Activated CD4-positive, alpha-beta T cell treated with anti-CD3 and anti-CD28 coated beads for 36 hours (primary cell): ENCODE data around the gene ZKSCAN1. TPM values are rescaled to one million over a fixed set of nuclear protein-coding genes. Genes with fewer than 3 reads are reported as not detected.
A peak's percentile ranks its signal among the peaks of the same experiment; 100 is the strongest.
"Not testable (repeated sequence)": the region's sequence is repeated elsewhere in the genome, so short reads cannot be mapped to it uniquely, and the experiment has no call there.

Experiments
- ATAC-seq: fragments of 200-7000 bp; cut with Tn5 transposase; one replicate; pipeline ENCODE4 v1.10.0; 2021; ENCODE audit warnings: mild to moderate bottlenecking, moderate library complexity
- CTCF ChIA-PET: fragments of 350-600 bp; sonication (Branson Sonifier 250); formaldehyde crosslinking; loops from one replicate; lab custom pipeline; 2021; ENCODE audit warnings: antibody characterized with exemption; lab: Charles Lee
- POLR2A ChIA-PET: fragments of 350-600 bp; sonication (Branson Sonifier 250); formaldehyde crosslinking; loops from one replicate; lab custom pipeline; 2021; ENCODE audit warnings: antibody characterized with exemption, inconsistent platforms; lab: Charles Lee
- DNase-seq: peaks from one replicate; pipeline ENCODE4 v3.0.0-alpha.2; 2020
- H3K27ac Mint-ChIP-seq: one replicate; pipeline ENCODE4 v1.8.0; 2021; ENCODE audit warnings: mixed read lengths
- H3K27me3 Mint-ChIP-seq: one replicate; pipeline ENCODE4 v1.8.0; 2021; ENCODE audit warnings: mixed read lengths
- H3K36me3 Mint-ChIP-seq: one replicate; pipeline ENCODE4 v1.8.0; 2021; ENCODE audit warnings: low read depth, mixed read lengths
- H3K4me1 Mint-ChIP-seq: one replicate; pipeline ENCODE4 v1.8.0; 2021; ENCODE audit warnings: mixed read lengths
- H3K4me3 Mint-ChIP-seq: one replicate; pipeline ENCODE4 v1.8.0; 2021; ENCODE audit warnings: mild to moderate bottlenecking, moderate library complexity, mixed read lengths
- H3K9me3 Mint-ChIP-seq: one replicate; pipeline ENCODE4 v1.8.0; 2021; ENCODE audit warnings: low read depth, mixed read lengths
- intact Hi-C, 2 experiments: fragments of 100-400 bp; cut with DNase I in 1 of 2; cut with micrococcal nuclease in 1 of 2; formaldehyde crosslinking; loops; one replicate each; pipeline versions ENCODE4 v1.14.2 to v1.15.1; 2022 to 2024; cut with DNase I, micrococcal nuclease
- total RNA-seq, 2 experiments: library from RNA; stranded (reverse); gene quantifications; one replicate each; pipeline ENCODE4 v1.2.3, GENCODE V29; 2021

ZKSCAN1 gene
- total RNA-seq, 2 experiments from 2014 or later = 45.2 to 62.9 TPM

- peak overlapping the region; percentile 31 for H3K4me3 Mint-ChIP-seq
- ATAC-seq, POLR2A ChIA-PET, H3K36me3 Mint-ChIP-seq, H3K27me3 Mint-ChIP-seq, intact Hi-C loops, H3K9me3 Mint-ChIP-seq, DNase-seq: not testable (repeated sequence)
- peaks cover 15% of the 10 kb centered on the region for H3K4me1 Mint-ChIP-seq
- CTCF ChIA-PET = interaction anchor here (0.7 to 1.6 kb wide), 5 partner anchors 37 to 609 kb away, joined by 3 to 4 read pairs (median 3); no protein-coding TSS in a partner anchor
- peak overlapping the region; percentile 21 for H3K27ac Mint-ChIP-seq
These were observed 34.3 kb upstream of the ZKSCAN1 start for GRCh38 chr7:99981066-99981465.

- Mint-ChIP-seq H3K27ac (no peak overlapping the region), H3K4me3 (no peak overlapping the region), H3K27me3 (no peaks in the 10 kb centered on the region), H3K36me3 (no peaks in the 10 kb centered on the region), H3K9me3 (no peaks in the 10 kb centered on the region), H3K4me1 (peaks cover 15% of the 10 kb centered on the region)
- ATAC-seq (no peak), DNase-seq (no peak)
- ChIA-PET CTCF (no interaction called here), POLR2A (no interaction called here)
- intact Hi-C loops = no loop called here
These were observed 30.8 kb upstream of the ZKSCAN1 start for GRCh38 chr7:99984593-99984992.

- H3K9me3 Mint-ChIP-seq, H3K4me3 Mint-ChIP-seq, H3K36me3 Mint-ChIP-seq, H3K4me1 Mint-ChIP-seq, ATAC-seq, H3K27me3 Mint-ChIP-seq, H3K27ac Mint-ChIP-seq, intact Hi-C loops, POLR2A ChIA-PET, DNase-seq: not testable (repeated sequence)
- CTCF ChIA-PET = interaction anchor here (0.6 to 5.7 kb wide), 3 partner anchors 73 to 148 kb away, joined by 3 to 50 read pairs (median 7); no protein-coding TSS in a partner anchor
These were observed 28.1 kb upstream of the ZKSCAN1 start for GRCh38 chr7:99987306-99987705.

GRCh38 chr7:99987846-99988245, 27.6 kb upstream of the ZKSCAN1 start:
- H3K27ac Mint-ChIP-seq = no peak overlapping the region
- POLR2A ChIA-PET = no interaction called here
- H3K4me3 Mint-ChIP-seq = no peak overlapping the region
- CTCF ChIA-PET = interaction anchor here (5.7 kb wide), 1 partner anchor 73 kb away, joined by 50 read pairs; no protein-coding TSS in a partner anchor
- no peak for DNase-seq
- no peaks in the 10 kb centered on the region for H3K36me3 Mint-ChIP-seq
- no peak for ATAC-seq
- intact Hi-C loops = no loop called here
- H3K4me1 Mint-ChIP-seq = no peaks in the 10 kb centered on the region
- peaks cover 7% of the 10 kb centered on the region for H3K27me3 Mint-ChIP-seq
- no peaks in the 10 kb centered on the region for H3K9me3 Mint-ChIP-seq

DNA sequence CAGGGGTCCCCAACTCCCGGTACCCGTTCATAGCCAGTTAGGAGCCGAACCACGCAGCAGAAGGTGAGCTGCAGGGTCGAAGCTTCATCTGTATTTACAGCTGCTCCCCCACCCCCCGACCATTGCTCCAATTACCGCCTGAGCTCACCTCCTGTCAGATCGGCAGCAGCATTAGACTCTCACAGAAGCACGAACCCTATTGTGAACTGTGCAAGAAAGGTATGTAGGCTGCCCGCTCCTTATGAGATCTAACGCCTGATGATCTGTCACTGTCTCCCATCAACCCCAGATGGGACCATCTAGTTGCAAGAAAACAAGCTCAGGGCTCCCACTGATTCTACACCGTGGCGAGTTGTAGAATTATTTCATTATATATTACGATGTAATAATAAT, 24.9 kb upstream of the ZKSCAN1 start:
- H3K9me3 Mint-ChIP-seq = no peaks in the 10 kb centered on the region

DNA sequence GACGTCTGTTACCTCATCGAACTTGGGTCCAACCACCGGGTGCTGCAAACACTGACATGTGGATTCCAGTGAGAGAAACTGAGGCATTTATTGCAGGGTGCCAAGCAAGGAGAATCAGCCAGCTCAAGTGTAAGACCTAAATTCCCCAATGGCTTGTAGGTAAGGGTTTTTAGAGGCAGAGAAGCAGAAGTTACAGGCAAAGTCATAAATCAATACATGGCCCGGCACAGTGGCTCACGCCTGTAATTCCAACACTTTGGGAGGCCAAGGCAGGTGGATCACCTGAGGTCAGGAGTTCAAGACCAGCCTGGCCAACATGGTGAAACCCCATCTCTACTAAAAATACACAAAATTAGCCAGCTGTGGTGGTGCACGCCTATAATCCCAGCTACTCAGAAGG, 23.9 kb upstream of the ZKSCAN1 start:
- intact Hi-C loops = loop anchor here (1.0 to 5.0 kb wide), 4 partner anchors 12 to 369 kb away; partner anchors contain the start of gene ZSCAN21 (in 1 of the 2)
- H3K36me3 Mint-ChIP-seq, ATAC-seq, H3K4me3 Mint-ChIP-seq, H3K9me3 Mint-ChIP-seq, POLR2A ChIA-PET, DNase-seq, H3K27me3 Mint-ChIP-seq, H3K27ac Mint-ChIP-seq, H3K4me1 Mint-ChIP-seq: not testable (repeated sequence)
- CTCF ChIA-PET = interaction anchor here (0.7 to 5.7 kb wide), 11 partner anchors 24 to 361 kb away, joined by 3 to 50 read pairs (median 3); no protein-coding TSS in a partner anchor

More for the DNA sequence above, 24.9 kb upstream of the ZKSCAN1 start:
- H3K27ac Mint-ChIP-seq = no peak overlapping the region
- ATAC-seq (no peak), DNase-seq (no peak)
- ChIA-PET CTCF (interaction anchor here (0.5 to 5.7 kb wide), 22 partner anchors 11 to 524 kb away, joined by 3 to 50 read pairs (median 3); partner anchors contain the start of genes GJC3 and TRIM4), POLR2A (no interaction called here)
- no peaks in the 10 kb centered on the region for H3K36me3 Mint-ChIP-seq
- intact Hi-C loops = loop anchor here in 1 of 2 experiments (5.0 kb wide), 1 partner anchor 368 kb away; no protein-coding TSS in a partner anchor
- peaks cover 7% of the 10 kb centered on the region for H3K27me3 Mint-ChIP-seq
- no peak overlapping the region for H3K4me3 Mint-ChIP-seq
- no peaks in the 10 kb centered on the region for H3K4me1 Mint-ChIP-seq

DNA sequence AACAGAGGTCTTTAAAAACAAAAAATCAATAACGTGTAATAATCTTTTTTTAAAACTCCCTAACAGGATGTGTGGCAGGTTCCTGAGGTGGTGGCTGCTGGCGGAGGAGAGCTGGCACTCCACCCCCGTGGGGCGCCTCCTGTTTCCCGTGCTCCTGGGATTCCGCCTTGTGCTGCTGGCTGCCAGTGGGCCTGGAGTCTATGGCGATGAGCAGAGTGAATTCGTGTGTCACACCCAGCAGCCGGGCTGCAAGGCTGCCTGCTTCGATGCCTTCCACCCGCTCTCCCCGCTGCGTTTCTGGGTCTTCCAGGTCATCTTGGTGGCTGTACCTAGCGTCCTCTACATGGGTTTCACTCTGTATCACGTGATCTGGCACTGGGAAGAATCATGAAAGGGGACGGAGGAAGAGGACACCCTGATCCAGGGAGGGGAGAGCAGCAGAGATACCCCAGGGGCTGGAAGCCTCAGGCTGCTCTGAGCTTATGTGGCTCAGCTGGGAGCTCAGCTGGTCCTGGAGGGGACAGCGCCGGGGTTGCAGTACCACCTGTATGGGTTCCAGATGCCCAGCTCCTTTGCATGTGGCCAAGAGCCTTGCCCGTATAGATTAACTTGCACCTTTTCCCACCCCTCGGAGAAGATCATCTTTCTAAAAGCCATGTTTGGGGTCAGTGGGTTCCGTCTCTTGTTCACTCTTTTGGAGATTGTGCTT, 22.9 kb upstream of the ZKSCAN1 start:
- POLR2A ChIA-PET = no interaction called here
- peaks cover 9% of the 10 kb centered on the region for H3K4me1 Mint-ChIP-seq
- no peaks in the 10 kb centered on the region for H3K9me3 Mint-ChIP-seq
- CTCF ChIA-PET = interaction anchor here (0.6 to 5.7 kb wide), 12 partner anchors 11 to 445 kb away, joined by 3 to 50 read pairs (median 4); no protein-coding TSS in a partner anchor
- no peak overlapping the region for H3K27ac Mint-ChIP-seq
- DNase-seq (no peak), ATAC-seq (no peak)
- H3K27me3 Mint-ChIP-seq = peaks cover 7% of the 10 kb centered on the region
- no peaks in the 10 kb centered on the region for H3K36me3 Mint-ChIP-seq
- H3K4me3 Mint-ChIP-seq = no peak overlapping the region
- intact Hi-C loops = loop anchor here in 1 of 2 experiments (5.0 kb wide), 1 partner anchor 370 kb away; no protein-coding TSS in a partner anchor

DNA sequence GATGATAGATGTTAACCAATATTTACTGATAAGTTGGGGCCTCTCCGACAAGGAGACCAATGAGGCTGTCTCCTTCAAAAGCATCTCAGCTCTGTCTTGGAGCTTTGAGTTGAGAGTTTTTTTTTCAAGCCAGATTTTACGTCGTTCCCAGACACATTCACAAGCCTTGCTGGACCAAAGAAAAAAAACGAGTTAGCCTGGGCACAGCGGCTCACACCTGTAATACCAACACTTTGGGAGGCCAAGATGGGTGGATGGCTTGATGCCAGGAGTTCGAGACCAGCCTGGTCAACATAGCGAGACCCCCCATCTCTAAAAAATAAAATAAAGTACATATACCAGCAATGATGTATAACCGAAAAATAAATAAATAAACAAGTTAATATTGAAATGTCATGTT, 20.6 kb upstream of the ZKSCAN1 start:
- CTCF ChIA-PET = interaction anchor here (1.3 to 4.9 kb wide), 4 partner anchors 58 to 81 kb away, joined by 4 to 25 read pairs (median 16); partner anchors contain the start of gene TRIM4
- Mint-ChIP-seq H3K36me3 (no peaks in the 10 kb centered on the region), H3K9me3 (no peaks in the 10 kb centered on the region), H3K4me3 (no peak overlapping the region), H3K27me3 (peaks cover 7% of the 10 kb centered on the region), H3K4me1 (peaks cover 15% of the 10 kb centered on the region), H3K27ac (no peak overlapping the region)
- DNase-seq (no peak), ATAC-seq (no peak)
- intact Hi-C loops = loop anchor here (1.0 to 5.0 kb wide), 6 partner anchors 58 to 373 kb away; partner anchors contain the start of genes MBLAC1 (in 1 of the 2) and ZNF3 (in 1 of the 2)
- POLR2A ChIA-PET = no interaction called here

DNA sequence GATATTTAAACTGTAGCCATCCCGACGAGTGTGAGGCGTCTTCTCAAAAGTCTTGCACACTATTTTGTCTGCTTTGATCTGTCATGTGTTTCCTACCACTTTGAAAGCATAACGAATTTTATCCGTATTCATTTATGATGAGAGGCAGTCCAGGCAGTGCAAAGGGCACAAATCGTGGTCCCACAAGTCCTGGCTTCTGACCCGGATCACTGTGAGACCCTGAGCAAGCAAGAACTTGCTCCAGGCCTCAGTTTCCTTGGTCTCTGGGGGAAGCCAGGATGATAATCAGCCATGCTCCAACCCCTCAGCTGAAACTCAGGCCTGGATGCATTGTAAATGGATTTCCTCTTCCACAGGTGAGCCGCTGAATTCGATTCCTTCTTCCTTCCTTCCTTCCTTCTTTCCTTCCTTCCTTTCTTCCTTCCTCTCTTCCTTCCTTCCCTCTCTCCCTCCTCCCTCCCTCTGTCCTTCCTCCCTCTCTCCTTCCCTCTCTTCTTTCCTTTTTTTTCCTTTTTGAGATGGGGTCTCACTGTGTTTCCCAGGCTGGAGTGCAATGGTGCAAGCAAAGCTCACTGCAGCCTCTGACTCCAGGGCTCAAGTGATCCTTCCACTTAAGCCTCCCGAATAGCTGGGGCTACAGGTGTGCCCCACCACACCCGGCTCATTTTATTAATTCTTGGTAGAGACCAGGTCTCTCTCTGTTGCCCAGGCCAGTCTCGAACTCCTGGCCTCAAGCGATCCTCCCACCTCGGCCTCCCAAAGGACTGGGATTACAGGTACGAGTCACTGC, 18.4 kb upstream of the ZKSCAN1 start:
- intact Hi-C loops = loop anchor here (1.0 to 5.0 kb wide), 3 partner anchors 18 to 130 kb away; partner anchors contain the start of genes MBLAC1 (in 1 of the 2), ZKSCAN1 (in 1 of the 2) and ZNF3 (in 1 of the 2)
- Mint-ChIP-seq H3K4me1 (peaks cover 15% of the 10 kb centered on the region), H3K4me3 (peak overlapping the region; percentile 67), H3K9me3 (no peaks in the 10 kb centered on the region), H3K36me3 (no peaks in the 10 kb centered on the region), H3K27ac (peak overlapping the region; percentile 89), H3K27me3 (peaks cover 4% of the 10 kb centered on the region)
- ChIA-PET CTCF (interaction anchor here (0.6 to 4.9 kb wide), 3 partner anchors 17 to 83 kb away, joined by 3 to 25 read pairs (median 4); partner anchors contain the start of gene TRIM4), POLR2A (interaction anchor here (0.6 to 0.7 kb wide), 2 partner anchors 83 to 525 kb away, joined by 4 to 13 read pairs; no protein-coding TSS in a partner anchor)
- ATAC-seq (peak; percentile 13), DNase-seq (no peak)

- ATAC-seq = peak; percentile 87
- intact Hi-C loops = loop anchor here (1.0 to 5.0 kb wide), 3 partner anchors 18 to 130 kb away; partner anchors contain the start of genes MBLAC1 (in 1 of the 2), ZKSCAN1 (in 1 of the 2) and ZNF3 (in 1 of the 2)
- POLR2A ChIA-PET = interaction anchor here (0.6 to 0.7 kb wide), 2 partner anchors 84 to 526 kb away, joined by 4 to 13 read pairs; no protein-coding TSS in a partner anchor
- no peaks in the 10 kb centered on the region for H3K36me3 Mint-ChIP-seq
- CTCF ChIA-PET = interaction anchor here (0.6 to 4.9 kb wide), 4 partner anchors 18 to 133 kb away, joined by 3 to 25 read pairs (median 4); partner anchors contain the start of gene TRIM4
- no peaks in the 10 kb centered on the region for H3K9me3 Mint-ChIP-seq
- H3K27ac Mint-ChIP-seq = peak overlapping the region; percentile 89
- H3K27me3 Mint-ChIP-seq = peaks cover 1% of the 10 kb centered on the region
- H3K4me3 Mint-ChIP-seq = peak overlapping the region; percentile 67
- DNase-seq = peak; percentile 81
- peaks cover 15% of the 10 kb centered on the region for H3K4me1 Mint-ChIP-seq
These were observed 17.8 kb upstream of the ZKSCAN1 start for GRCh38 chr7:99997545-99998137.
